Measurements from ENCODE around the gene FGFRL1. TPM values are rescaled to one million over a fixed set of nuclear protein-coding genes. Genes with fewer than 3 reads are reported as not detected.

The FGFRL1 gene
- total and polyA plus RNA-seq, 2 donors from 2014 or later = 22.0 to 25.5 TPM

DNA sequence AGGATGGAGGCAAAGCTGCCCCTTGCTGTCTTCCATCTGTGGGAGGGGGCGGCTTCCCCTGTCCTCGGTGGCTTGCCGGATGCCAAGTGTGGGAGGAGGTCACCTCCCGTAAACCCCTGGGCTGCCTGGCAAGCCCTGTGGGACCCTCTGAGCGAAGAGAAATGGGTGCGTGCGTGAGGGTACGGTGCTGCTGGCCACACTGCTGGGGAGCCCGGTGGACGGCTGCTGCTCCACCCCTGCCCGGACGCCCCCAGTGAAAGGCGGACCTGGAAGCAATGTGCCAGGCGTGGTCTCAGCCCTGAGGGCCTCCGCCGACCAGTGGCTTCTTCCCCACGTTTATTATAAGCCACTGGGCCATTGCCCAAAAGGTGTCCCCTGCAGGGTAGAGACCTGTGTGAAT lies 29.1 kb upstream of the FGFRL1 start:
- Histone ChIP-seq H3K4me1 (ENCODE audit: control insufficient read depth in 2 of 3, insufficient read depth in 2 of 3, low read depth in 1 of 3, low read length in 3 of 3) (peaks cover 0 to 11% (median 6%) of the 10 kb centered on the region in 3 donors), H3K27me3 (ENCODE audit: control insufficient read depth, insufficient read depth, low read length) (no peaks in the 10 kb centered on the region), H3K9me3 (ENCODE audit: control insufficient read depth in 2 of 3, insufficient read depth in 1 of 3, low read length in 3 of 3) (no peaks in the 10 kb centered on the region), H3K36me3 (ENCODE audit: control insufficient read depth in 2 of 3, insufficient read depth in 3 of 3, low read length in 3 of 3) (no peaks in the 10 kb centered on the region), H3K27ac (ENCODE audit: low read depth in 2 of 2, low read length in 2 of 2) (no peak overlapping the region), H3K9ac (ENCODE audit: low read length in 3 of 3) (no peak overlapping the region), H3K4me3 (ENCODE audit: low read length in 3 of 3) (no peak overlapping the region)
- no peak for TF ChIP-seq CTCF (IDR thresholded peaks at IDR 0.05; ENCODE audit: borderline replicate concordance, extremely low read depth, insufficient read depth)
- intact Hi-C loops (cut with DNase I) = no loop called here
- FAIRE-seq (no peak), DNase-seq (no peak)

DNA sequence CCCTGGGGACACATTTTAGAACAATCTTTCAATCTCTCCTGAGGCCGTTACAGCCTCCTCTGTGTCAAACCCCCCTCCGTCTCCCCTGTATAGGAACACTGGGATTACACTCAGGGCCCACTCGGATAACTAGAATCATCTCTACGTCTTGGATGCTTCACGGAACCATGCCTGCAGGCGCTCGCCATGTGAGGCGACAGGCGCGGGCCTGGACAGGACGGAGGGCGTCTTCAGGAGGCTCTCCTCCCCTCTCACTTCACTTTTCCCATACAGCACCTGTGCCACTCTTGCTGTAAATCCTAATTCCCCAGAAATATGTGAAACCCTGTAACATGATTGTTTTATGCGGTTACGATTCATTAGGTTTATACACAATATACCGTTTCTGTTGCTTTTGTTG lies 28.6 kb upstream of the FGFRL1 start:
- FAIRE-seq (no peak), DNase-seq (no peak)
- Histone ChIP-seq H3K36me3 (ENCODE audit: control insufficient read depth in 2 of 3, insufficient read depth in 3 of 3, low read length in 3 of 3) (no peaks in the 10 kb centered on the region), H3K27ac (ENCODE audit: low read depth in 2 of 2, low read length in 2 of 2) (no peak overlapping the region), H3K4me3 (ENCODE audit: low read length in 3 of 3) (no peak overlapping the region), H3K27me3 (ENCODE audit: control insufficient read depth, insufficient read depth, low read length) (no peaks in the 10 kb centered on the region), H3K9me3 (ENCODE audit: control insufficient read depth in 2 of 3, insufficient read depth in 1 of 3, low read length in 3 of 3) (no peaks in the 10 kb centered on the region), H3K4me1 (ENCODE audit: control insufficient read depth in 2 of 3, insufficient read depth in 2 of 3, low read depth in 1 of 3, low read length in 3 of 3) (peaks cover 0 to 15% (median 10%) of the 10 kb centered on the region in 3 donors), H3K9ac (ENCODE audit: low read length in 3 of 3) (no peak overlapping the region)
- TF ChIP-seq CTCF (IDR thresholded peaks at IDR 0.05; ENCODE audit: borderline replicate concordance, extremely low read depth, insufficient read depth) = no peak
- intact Hi-C loops (cut with DNase I) = no loop called here

- H3K4me3 ChIP-seq (ENCODE audit: low read length in 3 of 3) = peak overlapping the region in 2 of 3 donors; percentile 30 to 39
- no peak for FAIRE-seq
Measured at GRCh38 chr4:984336-985054, 26.9 kb upstream of the FGFRL1 start.

More at GRCh38 chr4:984336-985054, 26.9 kb upstream of the FGFRL1 start:
- Histone ChIP-seq H3K36me3 (ENCODE audit: control insufficient read depth in 2 of 3, insufficient read depth in 3 of 3, low read length in 3 of 3) (no peaks in the 10 kb centered on the region), H3K27ac (ENCODE audit: low read depth in 2 of 2, low read length in 2 of 2) (no peak overlapping the region), H3K9ac (ENCODE audit: low read length in 3 of 3) (no peak overlapping the region), H3K27me3 (ENCODE audit: control insufficient read depth, insufficient read depth, low read length) (no peaks in the 10 kb centered on the region), H3K4me1 (ENCODE audit: control insufficient read depth in 2 of 3, insufficient read depth in 2 of 3, low read depth in 1 of 3, low read length in 3 of 3) (peaks cover 0 to 18% (median 10%) of the 10 kb centered on the region in 3 donors), H3K9me3 (ENCODE audit: control insufficient read depth in 2 of 3, insufficient read depth in 1 of 3, low read length in 3 of 3) (no peaks in the 10 kb centered on the region)
- TF ChIP-seq CTCF (IDR thresholded peaks at IDR 0.05; ENCODE audit: borderline replicate concordance, extremely low read depth, insufficient read depth) = no peak
- intact Hi-C loops (cut with DNase I) = no loop called here
- peak in 1 of 5 donors; percentile 12 for DNase-seq
